ENCODE data around the gene SLC8A1. TPM values are rescaled to one million over a fixed set of nuclear protein-coding genes. Genes with fewer than 3 reads are reported as not detected.

SLC8A1 gene
- polyA plus RNA-seq, 5 donors: 4.2 to 7.1 (median 5.4) TPM

- DNase-seq: no peak
These were observed 98.7 kb downstream of the SLC8A1 start for GRCh38 chr2:40353231-40353630.

- no peak for DNase-seq
These were observed 99.2 kb downstream of the SLC8A1 start for GRCh38 chr2:40352703-40353099.

- DNase-seq: no peak
These were observed 99.7 kb downstream of the SLC8A1 start for GRCh38 chr2:40352041-40352702.

GRCh38 chr2:40348665-40349064 lies 103.2 kb downstream of the SLC8A1 start:
- no peak for DNase-seq

- DNase-seq: no peak
These were observed 103.9 kb downstream of the SLC8A1 start for GRCh38 chr2:40348038-40348437.

GRCh38 chr2:40346535-40347354 lies 105.1 kb downstream of the SLC8A1 start:
- DNase-seq: no peak

- DNase-seq: no peak
These were observed 107.5 kb downstream of the SLC8A1 start for GRCh38 chr2:40344364-40344763.

- DNase-seq: no peak
These were observed 108.0 kb downstream of the SLC8A1 start for GRCh38 chr2:40343902-40344301.

GRCh38 chr2:40341198-40341597 lies 110.7 kb downstream of the SLC8A1 start:
- no peak for DNase-seq

- DNase-seq: no peak
These were observed 112.9 kb downstream of the SLC8A1 start for GRCh38 chr2:40339026-40339425.

GRCh38 chr2:40332191-40332826 lies 119.6 kb downstream of the SLC8A1 start:
- peak in 1 of 2 donors; percentile 50 for DNase-seq

GRCh38 chr2:40330096-40330495 lies 121.8 kb downstream of the SLC8A1 start:
- no peak for DNase-seq

GRCh38 chr2:40329739-40330030 lies 122.2 kb downstream of the SLC8A1 start:
- no peak for DNase-seq

- DNase-seq: no peak
These were observed 126.8 kb downstream of the SLC8A1 start for GRCh38 chr2:40325116-40325515.

- DNase-seq: no peak
These were observed 127.2 kb downstream of the SLC8A1 start for GRCh38 chr2:40324656-40325055.

GRCh38 chr2:40321822-40322221 lies 130.1 kb downstream of the SLC8A1 start:
- no peak for DNase-seq

GRCh38 chr2:40321016-40321623 lies 130.8 kb downstream of the SLC8A1 start:
- peak; percentile 38 to 41 for DNase-seq

GRCh38 chr2:40318921-40319320 lies 133.0 kb downstream of the SLC8A1 start:
- DNase-seq: no peak

- DNase-seq: no peak
These were observed 134.1 kb downstream of the SLC8A1 start for GRCh38 chr2:40317761-40318160.

- DNase-seq: no peak
These were observed 134.8 kb downstream of the SLC8A1 start for GRCh38 chr2:40317046-40317445.

GRCh38 chr2:40316620-40317019 lies 135.3 kb downstream of the SLC8A1 start:
- no peak for DNase-seq

GRCh38 chr2:40315683-40316082 lies 136.2 kb downstream of the SLC8A1 start:
- peak; percentile 52 to 56 for DNase-seq

- no peak for DNase-seq
These were observed 140.9 kb downstream of the SLC8A1 start for GRCh38 chr2:40311026-40311425.

All from right lung (tissue), 5 donors.